GM19372 (cell line): ENCODE measurements around the gene LYST.

Experiments
- ATAC-seq: cut with Tn5 transposase; IDR thresholded peaks from one replicate; pipeline ENCODE4 v1.9.1; 2021; ENCODE audit warnings: mild to moderate bottlenecking, low read depth, moderate library complexity; ENCODE audit not compliant: unreplicated experiment

Gene LYST

GRCh38 chr1:235614442-235614954, 252.2 kb downstream of the LYST start:
- ATAC-seq: no peak

- ATAC-seq: no peak
Observed at GRCh38 chr1:235613602-235614001, 253.1 kb downstream of the LYST start.

DNA sequence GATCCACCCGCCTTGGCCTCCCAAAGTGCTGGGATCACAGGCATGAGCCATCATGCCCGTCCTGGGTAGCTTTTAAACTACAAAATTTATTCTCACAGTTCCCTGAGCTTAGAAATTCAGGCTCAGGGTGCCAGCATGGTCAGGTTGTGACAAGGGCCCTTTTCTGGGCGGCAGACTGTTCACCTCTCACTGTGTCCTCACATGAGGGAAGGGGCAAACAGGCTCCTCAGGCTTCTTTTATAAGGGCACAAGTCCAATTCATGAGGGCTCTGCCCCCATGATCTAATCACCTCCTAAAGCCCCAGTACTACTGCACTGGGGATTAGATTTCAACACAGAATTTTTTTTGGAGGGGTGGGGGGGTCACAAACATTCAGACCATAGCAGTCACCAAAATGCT, 253.9 kb downstream of the LYST start:
- no peak for ATAC-seq
